GM23248 (cell line): ENCODE data around the gene NUBP1.
"Not testable (repeated sequence)": the region's sequence is repeated elsewhere in the genome, so short reads cannot be mapped to it uniquely, and the experiment has no call there.

Experiments used
- EZH2 ChIP-seq: fragments of 200-600 bp; sonication (generic); IDR thresholded peaks from 2 replicates; pipeline ENCODE4 v1.6.1; 2018; ENCODE audit warnings: antibody characterized with exemption, mild to moderate bottlenecking; ENCODE audit not compliant: insufficient read depth, poor library complexity, severe bottlenecking
- EZH2phosphoT487 ChIP-seq: fragments of 200-600 bp; sonication (generic); IDR thresholded peaks from 2 replicates; pipeline ENCODE4 v1.6.1; 2018; ENCODE audit warnings: antibody characterized with exemption, moderate library complexity, mild to moderate bottlenecking, low read depth; ENCODE audit not compliant: insufficient read depth

GRCh38 chr16:10776923-10777322 is 33.3 kb downstream of the NUBP1 start:
- not testable (repeated sequence) for TF ChIP-seq EZH2, EZH2phosphoT487
